ENCODE data around the gene ZFHX3. TPM values are rescaled to one million over a fixed set of nuclear protein-coding genes. Genes with fewer than 3 reads are reported as not detected.

ZFHX3 gene
- polyA plus RNA-seq, 1 donor (not counting 4 experiments of a cell fraction or from before 2014, with no cell fraction given) = 1.2 TPM

GRCh38 chr16:73023752-73024570 lies 24.0 kb downstream of the ZFHX3 start:
- H2AFZ ChIP-seq (ENCODE audit: control insufficient read depth, low read length) = no peak overlapping the region
- no peak for DNase-seq (ENCODE audit: low read depth, low spot score)
- no peak overlapping the region for H3K9ac ChIP-seq (ENCODE audit: control insufficient read depth, extremely low read depth, insufficient read depth, low read length)
- TF ChIP-seq EZH2 (IDR thresholded peaks at IDR 0.05; ENCODE audit: low read length) (no peak), CTCF (optimal IDR thresholded peaks at IDR 0.05 in 1 of 3, IDR thresholded peaks at IDR 0.05 in 1 of 3, conservative IDR thresholded peaks at IDR 0.05 in 1 of 3; ENCODE audit: extremely low read depth in 1 of 3, insufficient read depth in 2 of 3, low read length in 3 of 3) (no peak)
- peaks cover 2% of the 10 kb centered on the region for H3K9me1 ChIP-seq (ENCODE audit: control insufficient read depth, extremely low read depth, insufficient read depth, low read length)
- no peak overlapping the region for H3K4me2 ChIP-seq (ENCODE audit: control insufficient read depth, extremely low read depth, insufficient read depth, low read depth, low read length)
- dilution Hi-C loops (cut with MboI; ENCODE audit: extremely low pct_ligation_motif_present, low sequenced_read_pairs) = no loop called here
- peaks cover 2% of the 10 kb centered on the region for H3K27me3 ChIP-seq (ENCODE audit: control insufficient read depth, extremely low read depth, insufficient read depth, low read length)
- no peaks in the 10 kb centered on the region for H3K9me3 ChIP-seq (ENCODE audit: control insufficient read depth, low read depth, low read length)
- peaks cover 31% of the 10 kb centered on the region for H3K79me2 ChIP-seq (ENCODE audit: control insufficient read depth, insufficient read depth, low read length)
- H4K20me1 ChIP-seq (ENCODE audit: control insufficient read depth, extremely low read depth, insufficient read depth, low read length) = peaks cover 13% of the 10 kb centered on the region
- H3K4me3 ChIP-seq (ENCODE audit: control insufficient read depth in 2 of 3, extremely low read depth in 1 of 3, insufficient read depth in 2 of 3, low read depth in 1 of 3, low read length in 3 of 3) = no peak overlapping the region
- no peaks in the 10 kb centered on the region for H3K36me3 ChIP-seq (ENCODE audit: control insufficient read depth in 2 of 2, extremely low read depth in 1 of 2, insufficient read depth in 2 of 2, low read length in 2 of 2)
- no peak for FAIRE-seq
- H3K4me1 ChIP-seq (ENCODE audit: control insufficient read depth, extremely low read depth, insufficient read depth, low read length) = peaks cover 12% of the 10 kb centered on the region
- H3K27ac ChIP-seq (ENCODE audit: control insufficient read depth, insufficient read depth, low read length) = no peak overlapping the region

- TF ChIP-seq EZH2 (IDR thresholded peaks at IDR 0.05; ENCODE audit: low read length) (no peak), CTCF (optimal IDR thresholded peaks at IDR 0.05 in 1 of 3, IDR thresholded peaks at IDR 0.05 in 1 of 3, conservative IDR thresholded peaks at IDR 0.05 in 1 of 3; ENCODE audit: extremely low read depth in 1 of 3, insufficient read depth in 2 of 3, low read length in 3 of 3) (no peak)
- FAIRE-seq = no peak
- H3K4me3 ChIP-seq (ENCODE audit: control insufficient read depth in 2 of 3, extremely low read depth in 1 of 3, insufficient read depth in 2 of 3, low read depth in 1 of 3, low read length in 3 of 3) = no peak overlapping the region
- peaks cover 14% of the 10 kb centered on the region for H4K20me1 ChIP-seq (ENCODE audit: control insufficient read depth, extremely low read depth, insufficient read depth, low read length)
- no peak for DNase-seq (ENCODE audit: low read depth, low spot score)
- H3K79me2 ChIP-seq (ENCODE audit: control insufficient read depth, insufficient read depth, low read length) = peaks cover 35% of the 10 kb centered on the region
- H3K9me3 ChIP-seq (ENCODE audit: control insufficient read depth, low read depth, low read length) = no peaks in the 10 kb centered on the region
- no peak overlapping the region for H2AFZ ChIP-seq (ENCODE audit: control insufficient read depth, low read length)
- no peak overlapping the region for H3K4me2 ChIP-seq (ENCODE audit: control insufficient read depth, extremely low read depth, insufficient read depth, low read depth, low read length)
- H3K27me3 ChIP-seq (ENCODE audit: control insufficient read depth, extremely low read depth, insufficient read depth, low read length) = peaks cover 5% of the 10 kb centered on the region
- H3K9ac ChIP-seq (ENCODE audit: control insufficient read depth, extremely low read depth, insufficient read depth, low read length) = no peak overlapping the region
- peaks cover 6% of the 10 kb centered on the region for H3K4me1 ChIP-seq (ENCODE audit: control insufficient read depth, extremely low read depth, insufficient read depth, low read length)
- no peak overlapping the region for H3K27ac ChIP-seq (ENCODE audit: control insufficient read depth, insufficient read depth, low read length)
- H3K9me1 ChIP-seq (ENCODE audit: control insufficient read depth, extremely low read depth, insufficient read depth, low read length) = peaks cover 2% of the 10 kb centered on the region
- H3K36me3 ChIP-seq (ENCODE audit: control insufficient read depth in 2 of 2, extremely low read depth in 1 of 2, insufficient read depth in 2 of 2, low read length in 2 of 2) = no peaks in the 10 kb centered on the region
- dilution Hi-C loops (cut with MboI; ENCODE audit: extremely low pct_ligation_motif_present, low sequenced_read_pairs) = no loop called here
These were observed 24.6 kb downstream of the ZFHX3 start for GRCh38 chr16:73023320-73023719.
